B cell (primary cell): ENCODE results near the gene ACYP1. TPM values are rescaled to one million over a fixed set of nuclear protein-coding genes. Genes with fewer than 3 reads are reported as not detected.

Experiments
- ATAC-seq: fragments of 200-7000 bp; cut with Tn5 transposase; one replicate; pipeline ENCODE4 v1.10.0; 2021; ENCODE audit warnings: low read depth, mild to moderate bottlenecking, moderate number of reproducible peaks, moderate library complexity
- CTCF ChIA-PET: fragments of 350-600 bp; sonication (Branson Sonifier 250); formaldehyde crosslinking; loops from one replicate; lab custom pipeline; 2021; ENCODE audit warnings: antibody characterized with exemption, inconsistent platforms; lab: Charles Lee
- POLR2A ChIA-PET: fragments of 350-600 bp; sonication (Branson Sonifier 250); formaldehyde crosslinking; loops from one replicate; lab custom pipeline; 2021; ENCODE audit warnings: antibody characterized with exemption; lab: Charles Lee
- DNase-seq: peaks from one replicate; pipeline ENCODE4 v3.0.0; 2013
- H2AFZ ChIP-seq: 2 replicates; pipeline ENCODE4 v1.6.1; 2012; ENCODE audit warnings: mild to moderate bottlenecking, low read depth, low read length; ENCODE audit not compliant: insufficient read depth, poor library complexity, severe bottlenecking
- H3K27ac ChIP-seq, 2 donors: 1 replicate in 1 of 2; 2 replicates in 1 of 2; pipeline ENCODE4 v1.5.1; 2012 to 2013; ENCODE audit warnings: low read length in 2 of 2, mild to moderate bottlenecking in 2 of 2, moderate library complexity in 1 of 2
- H3K27me3 ChIP-seq, 4 experiments: fragments of 200-600 bp in 1 of 4; sonication (generic) in 1 of 4; replicated peaks in 1 of 4; 1 replicate in 2 of 4; 2 replicates in 2 of 4; pipeline versions ENCODE4 v1.6.1 to v1.7.0; 2013 to 2016; ENCODE audit warnings: low read length in 3 of 4, mild to moderate bottlenecking in 2 of 4, mixed read lengths in 1 of 4, moderate library complexity in 1 of 4; ENCODE audit not compliant: insufficient read depth in 4 of 4, control insufficient read depth in 3 of 4; ENCODE audit errors: control extremely low read depth in 1 of 4
- H3K36me3 ChIP-seq, 2 experiments: replicated peaks in 1 of 2; 1 replicate in 1 of 2; 2 replicates in 1 of 2; pipeline versions ENCODE4 v1.6.1 to v1.7.1; 2013; ENCODE audit warnings: low read length in 1 of 2; ENCODE audit not compliant: insufficient read depth in 2 of 2, control insufficient read depth in 1 of 2; ENCODE audit errors: control extremely low read depth in 1 of 2, extremely low read depth in 1 of 2
- H3K4me1 ChIP-seq, 2 donors: fragments of 200-600 bp in 1 of 2; sonication (generic) in 1 of 2; 1 replicate in 1 of 2; 2 replicates in 1 of 2; pipeline versions ENCODE4 v1.5.1 to v1.6.1; 2013 to 2017; ENCODE audit warnings: low read length in 2 of 2; ENCODE audit not compliant: control insufficient read depth in 2 of 2, insufficient read depth in 2 of 2
- H3K4me2 ChIP-seq: replicated peaks from 2 replicates; pipeline ENCODE3; 2012; ENCODE audit warnings: mild to moderate bottlenecking, low read depth, low read length; ENCODE audit not compliant: poor library complexity, severe bottlenecking
- H3K4me3 ChIP-seq, 5 experiments: fragments of 200-600 bp in 1 of 5; sonication (generic) in 1 of 5; 1 replicate in 3 of 5; 2 replicates in 2 of 5; pipeline versions ENCODE4 v1.5.1 to v1.7.0; 2011 to 2016; ENCODE audit warnings: low read length in 4 of 5, mild to moderate bottlenecking in 4 of 5, low read depth in 2 of 5, control low read depth in 1 of 5, moderate library complexity in 1 of 5; ENCODE audit not compliant: insufficient read depth in 1 of 5; ENCODE audit errors: control extremely low read depth in 1 of 5, extremely low read depth in 1 of 5
- H3K79me2 ChIP-seq: fragments of 200-600 bp; sonication (generic); one replicate; pipeline ENCODE4 v1.6.0; 2016; ENCODE audit warnings: low read length; ENCODE audit not compliant: control insufficient read depth, insufficient read depth
- H3K9ac ChIP-seq: fragments of 200-600 bp; sonication (generic); 2 replicates; pipeline ENCODE4 v1.6.1; 2017; ENCODE audit warnings: mild to moderate bottlenecking, low read length, moderate library complexity
- H3K9me3 ChIP-seq, 3 donors: one replicate each; pipeline versions ENCODE4 v1.6.1 to v1.7.1; 2013; ENCODE audit warnings: low read length in 2 of 3; ENCODE audit not compliant: control insufficient read depth in 2 of 3, insufficient read depth in 1 of 3; ENCODE audit errors: control extremely low read depth in 1 of 3
- H4K20me1 ChIP-seq: 2 replicates; pipeline ENCODE4 v1.6.0; 2012; ENCODE audit warnings: mild to moderate bottlenecking, low read length; ENCODE audit not compliant: insufficient read depth, control insufficient read depth, poor library complexity, severe bottlenecking
- H3K27ac Mint-ChIP-seq: one replicate; pipeline ENCODE4 v1.8.0; 2021; ENCODE audit warnings: mixed read lengths
- H3K27me3 Mint-ChIP-seq: one replicate; pipeline ENCODE4 v1.8.0; 2021; ENCODE audit warnings: mixed read lengths
- H3K4me1 Mint-ChIP-seq: one replicate; pipeline ENCODE4 v1.8.0; 2021; ENCODE audit warnings: mixed read lengths
- H3K4me3 Mint-ChIP-seq: one replicate; pipeline ENCODE4 v1.8.0; 2021; ENCODE audit warnings: mixed read lengths
- H3K9me3 Mint-ChIP-seq: one replicate; pipeline ENCODE4 v1.8.0; 2022; ENCODE audit warnings: mixed read lengths; ENCODE audit not compliant: insufficient read depth
- EZH2 ChIP-seq: IDR thresholded peaks from 2 replicates; pipeline ENCODE4 v1.6.1; 2012; ENCODE audit warnings: borderline replicate concordance, low read depth, mild to moderate bottlenecking, moderate library complexity, low read length; ENCODE audit not compliant: insufficient read depth, poor library complexity, severe bottlenecking
- WGBS: methylation state at CpG from one replicate; pipeline ENCODE4 v1.1.5; 2013; ENCODE audit warnings: missing lambda C conversion rate; ENCODE audit not compliant: insufficient coverage; 5-methylcytosine and 5-hydroxymethylcytosine counted together
- intact Hi-C: fragments of 100-400 bp; cut with micrococcal nuclease; formaldehyde crosslinking; loops from one replicate; pipeline ENCODE4 v1.10.0; 2022
- polyA plus RNA-seq: library from polyadenylated mRNA; depleted of rRNA; stranded (reverse); fragments of >200 nt; gene quantifications from 2 replicates; pipeline ENCODE4 v1.2.3, GENCODE V29; 2012
- total RNA-seq, 2 donors: library from RNA; stranded (reverse); fragments of 120-200 nt in 1 of 2; gene quantifications; 1 replicate in 1 of 2; 2 replicates in 1 of 2; pipeline versions ENCODE4 v1.2.3 to v1.2.4, GENCODE V29; 2013 to 2022
- TF ChIP-seq, protein P1 (sequence below): fragments of 200-600 bp; IDR thresholded peaks from one replicate; pipeline ENCODE4 v1.8.0; 2022; ENCODE audit warnings: antibody characterized with exemption, mild to moderate bottlenecking

The ACYP1 gene
- total and polyA plus RNA-seq, 2 donors (not counting 1 experiment from before 2014, with no cell fraction given) = 38.3 to 46.7 TPM

DNA sequence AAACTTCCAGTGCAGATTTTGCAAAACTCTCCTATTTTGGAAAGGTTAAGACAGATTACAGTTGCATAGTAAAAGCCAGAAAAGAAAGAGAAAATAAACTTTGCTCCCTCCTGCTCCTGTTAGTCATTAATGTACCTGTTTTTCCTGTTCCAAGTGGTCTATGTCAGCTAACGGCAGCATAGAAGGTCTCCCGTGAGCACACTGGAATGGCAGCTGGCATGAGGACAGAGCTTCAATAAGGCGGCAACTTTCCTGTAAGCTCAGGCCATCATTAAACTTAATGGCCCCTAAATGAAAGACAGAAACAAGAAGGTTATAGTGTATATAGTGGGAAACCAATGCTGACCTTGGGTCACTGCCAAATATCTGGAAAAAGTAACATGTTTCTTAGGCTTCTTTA, 45.1 kb downstream of the ACYP1 start:
- peaks cover 7 to 54% of the 10 kb centered on the region in 2 experiments for H3K36me3 ChIP-seq
- ChIA-PET POLR2A (no interaction called here), CTCF (interaction anchor here (0.7 kb wide), 1 partner anchor 166 kb away, joined by 3 read pairs; no protein-coding TSS in a partner anchor)
- no peak for ATAC-seq
- no peaks in the 10 kb centered on the region for H3K9me3 ChIP-seq
- Mint-ChIP-seq H3K27ac (no peak overlapping the region), H3K4me1 (no peaks in the 10 kb centered on the region), H3K4me3 (no peak overlapping the region), H3K27me3 (no peaks in the 10 kb centered on the region), H3K9me3 (no peaks in the 10 kb centered on the region)
- H3K4me2 ChIP-seq = no peak overlapping the region
- WGBS = 100% methylated on average over 2 of the region's 3 CpGs
- no peak overlapping the region for H3K27ac ChIP-seq
- H3K4me1 ChIP-seq = no peaks in the 10 kb centered on the region
- H2AFZ ChIP-seq = no peak overlapping the region
- no peaks in the 10 kb centered on the region for H4K20me1 ChIP-seq
- H3K9ac ChIP-seq = no peak overlapping the region
- H3K79me2 ChIP-seq = no peaks in the 10 kb centered on the region
- DNase-seq = no peak
- no peaks in the 10 kb centered on the region for H3K27me3 ChIP-seq
- H3K4me3 ChIP-seq = no peak overlapping the region
- TF ChIP-seq, protein P1, sequence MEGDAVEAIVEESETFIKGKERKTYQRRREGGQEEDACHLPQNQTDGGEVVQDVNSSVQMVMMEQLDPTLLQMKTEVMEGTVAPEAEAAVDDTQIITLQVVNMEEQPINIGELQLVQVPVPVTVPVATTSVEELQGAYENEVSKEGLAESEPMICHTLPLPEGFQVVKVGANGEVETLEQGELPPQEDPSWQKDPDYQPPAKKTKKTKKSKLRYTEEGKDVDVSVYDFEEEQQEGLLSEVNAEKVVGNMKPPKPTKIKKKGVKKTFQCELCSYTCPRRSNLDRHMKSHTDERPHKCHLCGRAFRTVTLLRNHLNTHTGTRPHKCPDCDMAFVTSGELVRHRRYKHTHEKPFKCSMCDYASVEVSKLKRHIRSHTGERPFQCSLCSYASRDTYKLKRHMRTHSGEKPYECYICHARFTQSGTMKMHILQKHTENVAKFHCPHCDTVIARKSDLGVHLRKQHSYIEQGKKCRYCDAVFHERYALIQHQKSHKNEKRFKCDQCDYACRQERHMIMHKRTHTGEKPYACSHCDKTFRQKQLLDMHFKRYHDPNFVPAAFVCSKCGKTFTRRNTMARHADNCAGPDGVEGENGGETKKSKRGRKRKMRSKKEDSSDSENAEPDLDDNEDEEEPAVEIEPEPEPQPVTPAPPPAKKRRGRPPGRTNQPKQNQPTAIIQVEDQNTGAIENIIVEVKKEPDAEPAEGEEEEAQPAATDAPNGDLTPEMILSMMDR = no peak
- no peak for TF ChIP-seq EZH2
- intact Hi-C loops = no loop called here

DNA sequence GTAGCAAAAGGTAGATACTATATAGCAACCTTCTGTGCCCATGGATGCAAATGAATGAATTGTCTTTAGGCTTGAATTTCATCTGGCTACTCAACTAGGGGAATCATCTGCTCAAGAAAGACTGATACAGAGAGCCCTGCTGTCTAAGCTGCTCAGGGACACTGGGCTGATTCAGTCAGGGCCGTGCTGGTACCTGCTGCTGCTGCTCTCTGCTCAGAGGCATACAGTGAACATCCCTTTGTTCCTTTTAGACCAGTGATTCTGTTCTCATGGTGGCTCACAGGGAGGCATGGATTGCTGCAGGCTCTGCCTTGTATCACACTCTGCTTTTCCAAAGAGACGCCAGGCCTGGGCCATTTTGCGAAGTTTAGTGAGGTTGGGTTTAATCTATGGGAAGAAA, 47.0 kb downstream of the ACYP1 start:
- Histone ChIP-seq H3K36me3 (peaks cover 7 to 50% of the 10 kb centered on the region in 2 experiments), H3K27ac (no peak overlapping the region), H3K9ac (no peak overlapping the region), H3K9me3 (no peaks in the 10 kb centered on the region), H3K27me3 (no peaks in the 10 kb centered on the region), H3K4me3 (no peak overlapping the region), H3K4me2 (no peak overlapping the region), H4K20me1 (no peaks in the 10 kb centered on the region), H2AFZ (no peak overlapping the region), H3K4me1 (no peaks in the 10 kb centered on the region), H3K79me2 (no peaks in the 10 kb centered on the region)
- Mint-ChIP-seq H3K4me3 (no peak overlapping the region), H3K9me3 (no peaks in the 10 kb centered on the region), H3K4me1 (no peaks in the 10 kb centered on the region), H3K27ac (no peak overlapping the region), H3K27me3 (no peaks in the 10 kb centered on the region)
- intact Hi-C loops = no loop called here
- no peak for ATAC-seq
- ChIA-PET POLR2A (no interaction called here), CTCF (no interaction called here)
- DNase-seq = no peak
- WGBS = 100% methylated on average over 1 of the region's 3 CpGs
- TF ChIP-seq, protein P1 = no peak
